Esophagus (tissue), 2 donors: ENCODE results near the gene ESPL1. TPM values are rescaled to one million over a fixed set of nuclear protein-coding genes. Genes with fewer than 3 reads are reported as not detected.
"Not testable (repeated sequence)": the region's sequence is repeated elsewhere in the genome, so short reads cannot be mapped to it uniquely, and the experiment has no call there.

Experiments
- H3K27ac ChIP-seq, 2 donors: one replicate each; pipeline ENCODE4 v1.5.1; 2013; ENCODE audit warnings: low read depth in 2 of 2, mild to moderate bottlenecking in 2 of 2, inconsistent platforms in 1 of 2, low read length in 1 of 2, moderate library complexity in 1 of 2
- H3K27me3 ChIP-seq, 2 donors: one replicate each; pipeline ENCODE4 v1.6.1; 2013; ENCODE audit warnings: low read length in 2 of 2, control low read depth in 1 of 2, mild to moderate bottlenecking in 1 of 2; ENCODE audit not compliant: insufficient read depth in 2 of 2, control insufficient read depth in 1 of 2
- H3K36me3 ChIP-seq, 2 donors: one replicate each; pipeline ENCODE4 v1.6.1; 2013; ENCODE audit warnings: low read length in 1 of 2; ENCODE audit not compliant: control insufficient read depth in 2 of 2, insufficient read depth in 2 of 2
- H3K4me1 ChIP-seq, 2 donors: one replicate each; pipeline ENCODE4 v1.6.1; 2013; ENCODE audit warnings: low read length in 1 of 2; ENCODE audit not compliant: control insufficient read depth in 2 of 2, insufficient read depth in 2 of 2
- H3K4me3 ChIP-seq, 2 donors: one replicate each; pipeline ENCODE4 v1.5.1; 2013; ENCODE audit warnings: low read length in 2 of 2, mild to moderate bottlenecking in 2 of 2, low read depth in 1 of 2, moderate library complexity in 1 of 2
- H3K9me3 ChIP-seq, 2 donors: one replicate each; pipeline ENCODE4 v1.6.1; 2013; ENCODE audit warnings: mild to moderate bottlenecking in 2 of 2, low read depth in 1 of 2, low read length in 1 of 2, moderate library complexity in 1 of 2; ENCODE audit not compliant: control insufficient read depth in 2 of 2, insufficient read depth in 1 of 2
- WGBS, 2 donors: extraction: QIAGEN DNeasy Blood & Tissue Kit; methylation state at CpG; one replicate each; pipeline ENCODE4 v1.1.7; 2013; 5-methylcytosine and 5-hydroxymethylcytosine counted together
- polyA plus RNA-seq, 2 donors: library from polyadenylated mRNA; stranded (reverse); fragments of 200-250 nt; gene quantifications; one replicate each; pipeline ENCODE4 v1.2.3, GENCODE V29; 2013
- donor health status: healthy with polysubstance abuse.
- donor health status: Bipolar disorder and iron deficiency.

Gene ESPL1
- polyA plus RNA-seq, 2 donors, result 43.8 to 66.1 TPM

DNA sequence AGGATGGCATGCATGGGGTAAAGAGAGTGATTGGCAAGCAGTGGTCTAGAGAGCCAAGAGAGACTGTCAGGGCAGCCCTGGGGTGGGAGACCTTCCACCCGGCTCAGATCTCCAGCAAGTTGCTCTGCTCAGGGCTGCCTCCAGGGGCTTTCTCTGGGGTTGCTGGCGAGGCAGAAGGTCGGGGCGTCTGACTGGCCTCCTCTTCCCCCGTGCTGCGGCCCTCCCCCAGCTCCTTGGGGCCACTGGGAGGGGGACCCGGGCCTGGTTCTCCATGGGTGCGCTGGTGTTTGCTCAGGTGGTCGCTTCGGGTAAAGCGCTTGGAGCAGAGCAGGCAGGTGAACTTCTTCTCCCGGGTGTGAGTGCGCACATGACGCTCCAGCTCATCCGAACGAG lies 59.9 kb downstream of the ESPL1 start:
- Histone ChIP-seq H3K9me3 (no peaks in the 10 kb centered on the region), H3K4me1 (peaks cover 0 to 2% of the 10 kb centered on the region in 2 donors), H3K36me3 (no peaks in the 10 kb centered on the region), H3K27ac (no peak overlapping the region), H3K27me3 (no peaks in the 10 kb centered on the region), H3K4me3 (no peak overlapping the region)
- WGBS, 2 donors, result 47 to 54% methylated on average over 16 of the region's 16 CpGs

DNA sequence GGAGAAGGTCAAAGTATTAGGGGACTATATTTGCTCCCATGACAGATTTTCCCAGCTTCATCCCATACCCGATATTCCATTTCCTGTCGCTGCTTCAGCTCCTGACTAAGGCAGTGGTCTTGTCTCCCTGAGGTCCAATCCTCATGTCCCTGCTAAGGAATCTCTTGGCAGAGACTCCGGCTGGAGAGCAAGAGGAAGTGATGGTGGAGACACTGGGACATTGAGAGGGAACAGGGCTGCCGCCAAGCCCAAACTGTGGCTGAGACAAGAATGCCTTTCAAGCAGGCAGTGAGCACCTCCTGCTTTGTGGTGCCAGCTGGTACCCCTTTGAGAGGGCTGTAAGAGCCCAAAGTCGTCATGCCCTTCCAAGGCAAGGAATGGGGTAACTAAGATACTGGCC lies 62.6 kb downstream of the ESPL1 start:
- no peak overlapping the region for H3K27ac ChIP-seq
- no peaks in the 10 kb centered on the region for H3K27me3 ChIP-seq
- no peaks in the 10 kb centered on the region for H3K9me3 ChIP-seq
- 77 to 87% methylated on average over 5 of the region's 5 CpGs for WGBS, 2 donors
- no peak overlapping the region for H3K4me3 ChIP-seq
- peaks cover 0 to 2% of the 10 kb centered on the region in 2 donors for H3K4me1 ChIP-seq
- no peaks in the 10 kb centered on the region for H3K36me3 ChIP-seq

DNA sequence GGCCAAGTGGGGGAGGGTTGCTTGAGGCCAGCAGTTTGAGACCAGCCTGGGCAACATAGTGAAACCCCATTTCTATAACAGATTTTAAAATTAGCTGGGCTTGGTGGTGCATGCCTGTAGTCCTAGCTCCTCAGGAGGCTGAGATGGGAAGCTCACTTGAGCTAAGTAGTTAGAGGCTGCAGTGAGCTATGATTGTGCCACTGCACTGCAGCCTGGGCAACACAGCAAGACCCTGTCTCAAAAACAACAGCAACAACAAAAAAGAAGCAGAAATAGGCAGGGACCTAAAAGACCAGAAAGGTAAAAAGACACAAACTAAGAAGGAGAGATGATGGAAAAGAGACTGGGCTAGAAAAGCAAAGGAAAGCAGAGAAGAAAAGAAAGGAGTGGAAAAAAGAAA lies 64.2 kb downstream of the ESPL1 start:
- not testable (repeated sequence) for H3K27me3 ChIP-seq, H3K27ac ChIP-seq, H3K4me1 ChIP-seq, H3K4me3 ChIP-seq, H3K9me3 ChIP-seq, H3K36me3 ChIP-seq

DNA sequence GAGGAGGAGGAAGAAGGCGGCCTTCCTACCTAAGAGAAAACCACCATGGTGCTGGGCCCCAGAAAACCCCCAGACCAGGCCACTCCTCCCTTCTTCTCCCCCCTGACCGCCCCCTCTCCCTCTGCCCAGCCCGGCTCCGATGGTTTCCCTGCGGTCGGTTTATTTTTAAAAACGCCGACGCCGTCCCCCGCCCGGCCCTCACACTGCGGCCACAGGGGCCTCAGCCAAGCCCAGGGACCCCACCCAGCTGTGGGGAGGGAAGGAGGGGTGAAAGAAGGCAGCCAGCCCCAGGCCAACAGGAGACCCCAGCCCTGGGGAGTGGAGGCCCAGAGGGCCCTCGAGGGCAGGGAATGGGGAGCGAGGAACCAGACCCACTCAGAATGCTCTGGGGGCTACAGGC lies 64.6 kb downstream of the ESPL1 start:
- 57 to 70% methylated on average over 13 to 15 of the region's 15 CpGs for WGBS, 2 donors

DNA sequence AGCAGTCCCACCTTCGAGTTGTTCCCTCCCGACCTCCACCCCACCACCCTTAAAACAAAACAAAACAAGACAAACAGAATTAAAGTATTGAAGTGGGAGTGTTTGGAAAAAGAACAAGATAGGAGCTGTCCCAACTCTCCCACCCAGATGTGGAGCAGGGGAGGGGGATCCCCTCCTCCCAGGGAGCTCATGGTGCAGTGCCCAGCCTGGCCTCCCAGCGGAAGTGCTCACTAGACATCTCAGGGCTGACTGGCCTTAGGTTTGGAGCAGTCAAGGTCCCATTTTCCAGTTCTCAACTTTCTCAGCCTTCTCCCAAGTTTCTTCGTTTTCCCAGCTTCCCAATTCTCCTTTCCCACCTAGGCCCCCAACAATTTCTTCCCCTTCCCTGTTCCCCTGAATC lies 65.2 kb downstream of the ESPL1 start:
- Histone ChIP-seq H3K9me3 (no peaks in the 10 kb centered on the region), H3K27me3 (no peaks in the 10 kb centered on the region), H3K4me3 (no peak overlapping the region), H3K36me3 (no peaks in the 10 kb centered on the region), H3K27ac (no peak overlapping the region), H3K4me1 (no peaks in the 10 kb centered on the region)
- WGBS, 2 donors, result 82 to 89% methylated on average over 4 of the region's 4 CpGs

More for the DNA sequence above, 64.6 kb downstream of the ESPL1 start:
- H3K27ac ChIP-seq, result no peak overlapping the region
- no peak overlapping the region for H3K4me3 ChIP-seq
- H3K27me3 ChIP-seq, result no peaks in the 10 kb centered on the region
- no peaks in the 10 kb centered on the region for H3K36me3 ChIP-seq
- H3K4me1 ChIP-seq, result no peaks in the 10 kb centered on the region
- H3K9me3 ChIP-seq, result no peaks in the 10 kb centered on the region

DNA sequence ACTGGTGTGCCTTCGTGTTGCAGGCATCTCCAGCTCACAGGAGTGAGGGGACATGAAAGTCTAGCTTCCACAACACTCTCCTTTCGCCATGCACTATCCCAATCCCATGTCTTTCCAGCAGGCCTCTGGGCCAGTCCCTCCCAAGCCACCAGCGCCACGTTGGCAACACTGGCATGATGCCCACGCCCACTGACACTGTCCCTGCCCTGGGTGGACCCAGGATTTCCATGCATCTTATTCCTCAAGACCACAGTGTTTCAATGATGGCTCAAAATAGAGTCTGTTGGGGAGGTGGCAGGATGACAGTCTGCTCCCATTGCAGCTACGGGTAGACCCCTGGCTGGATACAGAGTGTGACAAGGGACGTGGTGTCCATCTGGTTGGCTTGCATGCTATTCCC lies 65.7 kb downstream of the ESPL1 start:
- 64 to 65% methylated on average over 7 of the region's 7 CpGs for WGBS, 2 donors
- Histone ChIP-seq H3K36me3 (no peaks in the 10 kb centered on the region), H3K27me3 (no peaks in the 10 kb centered on the region), H3K9me3 (no peaks in the 10 kb centered on the region), H3K4me3 (no peak overlapping the region), H3K27ac (no peak overlapping the region), H3K4me1 (no peaks in the 10 kb centered on the region)

DNA sequence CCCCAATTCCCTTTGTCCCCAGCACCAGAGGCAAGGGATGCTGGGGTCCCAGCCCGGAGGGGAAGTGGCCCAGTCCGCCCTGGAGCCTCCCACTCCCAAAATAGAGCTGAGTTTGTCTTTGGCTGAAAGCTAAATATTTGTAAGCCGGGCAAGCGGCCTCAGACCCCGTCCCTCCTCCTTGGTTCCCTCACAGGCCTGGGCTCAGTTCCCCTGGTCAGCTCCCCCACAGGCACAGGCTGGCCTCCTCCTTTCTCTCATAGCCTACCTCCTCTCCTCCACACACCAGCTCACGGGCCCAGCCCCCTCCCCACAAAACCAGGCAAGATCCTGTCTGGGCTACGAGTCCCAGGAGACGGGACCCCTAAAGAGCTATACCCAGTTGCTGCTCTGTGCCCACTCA lies 66.7 kb downstream of the ESPL1 start:
- 84 to 87% methylated on average over 8 of the region's 8 CpGs for WGBS, 2 donors
- Histone ChIP-seq H3K27me3 (no peaks in the 10 kb centered on the region), H3K4me3 (no peak overlapping the region), H3K27ac (no peak overlapping the region), H3K4me1 (no peaks in the 10 kb centered on the region), H3K36me3 (no peaks in the 10 kb centered on the region), H3K9me3 (no peaks in the 10 kb centered on the region)

DNA sequence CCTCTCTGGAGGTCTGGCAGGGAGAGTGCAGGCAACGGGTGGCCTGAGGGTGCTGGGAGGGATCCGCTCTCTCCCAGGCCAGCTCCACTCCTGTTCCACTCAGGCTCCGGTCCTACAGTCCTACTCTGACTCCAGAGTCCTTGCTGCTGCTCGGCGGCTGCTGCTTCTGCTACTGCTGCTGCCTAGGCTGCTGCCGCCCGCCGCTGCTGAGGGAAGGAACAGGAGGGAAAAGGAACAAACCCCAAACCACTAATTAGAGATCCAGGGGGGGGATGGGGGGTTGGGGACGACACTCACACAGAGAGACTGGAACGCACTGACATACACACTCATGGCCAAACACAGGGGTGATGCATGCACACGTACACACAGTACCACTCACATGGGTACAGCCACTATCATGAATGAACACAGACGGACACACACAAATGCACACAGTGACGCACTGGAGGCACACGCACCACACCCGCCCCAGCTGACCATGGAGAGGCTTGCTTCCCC lies 68.1 kb downstream of the ESPL1 start, which contains the start of gene SP7:
Gene SP7, minus strand, starts transcription at position 174 of the 501 bp plus-strand sequence. CDS start 708 bp downstream, outside the sequence.
- 48 to 53% methylated on average over 15 of the region's 15 CpGs for WGBS, 2 donors
- Histone ChIP-seq H3K4me1 (no peaks in the 10 kb centered on the region), H3K4me3 (no peak within 1 kb of the TSS), H3K27me3 (no peaks in the 10 kb centered on the region), H3K27ac (no peak within 1 kb of the TSS), H3K9me3 (no peaks in the 10 kb centered on the region), H3K36me3 (no peaks in the 10 kb centered on the region)

DNA sequence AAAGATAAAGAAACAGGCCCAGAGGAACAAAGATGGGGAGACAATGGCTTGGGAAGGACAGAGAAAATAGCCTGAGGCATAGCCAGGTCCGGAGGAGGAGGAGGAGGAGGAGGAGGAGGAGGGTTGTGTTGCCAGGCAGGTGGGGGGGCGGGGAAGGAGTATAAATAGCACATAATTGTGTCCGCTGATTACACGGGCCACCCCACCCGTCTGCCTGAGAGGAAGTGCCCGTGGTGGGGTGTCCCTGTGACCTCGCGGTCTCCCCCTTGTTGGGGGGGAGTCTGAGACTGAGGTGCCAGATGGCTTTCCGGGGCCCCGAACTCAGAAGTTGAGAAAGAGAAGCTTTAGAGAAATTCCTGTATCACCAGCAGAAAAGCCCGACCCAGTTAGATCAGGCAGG lies 69.9 kb downstream of the ESPL1 start:
- Histone ChIP-seq H3K9me3 (no peaks in the 10 kb centered on the region), H3K27ac (no peak overlapping the region), H3K4me3 (no peak overlapping the region), H3K27me3 (no peaks in the 10 kb centered on the region), H3K4me1 (no peaks in the 10 kb centered on the region), H3K36me3 (no peaks in the 10 kb centered on the region)
- 38 to 40% methylated on average over 11 of the region's 11 CpGs for WGBS, 2 donors

DNA sequence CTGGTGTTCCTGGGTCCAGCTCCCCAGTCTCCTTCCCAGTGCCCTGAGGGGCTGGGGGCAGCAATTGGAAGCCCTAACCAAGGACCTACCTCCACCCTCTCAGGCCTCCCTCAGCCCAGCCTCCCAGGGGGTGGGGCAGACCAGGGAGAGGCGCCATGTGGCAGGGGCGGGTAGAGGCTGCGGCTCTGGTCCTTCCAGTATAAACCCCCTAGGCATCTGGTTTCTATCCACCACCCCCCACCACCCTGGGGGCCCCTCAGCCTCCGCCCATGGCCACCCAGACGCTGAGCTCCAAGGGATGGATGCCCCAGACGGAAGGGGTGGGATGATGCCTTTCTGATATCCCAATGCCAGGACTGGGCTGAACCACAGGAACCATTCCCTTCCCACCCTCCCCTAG lies 70.8 kb downstream of the ESPL1 start:
- Histone ChIP-seq H3K9me3 (no peaks in the 10 kb centered on the region), H3K27me3 (no peaks in the 10 kb centered on the region), H3K36me3 (no peaks in the 10 kb centered on the region), H3K27ac (no peak overlapping the region), H3K4me3 (no peak overlapping the region), H3K4me1 (no peaks in the 10 kb centered on the region)
- 45 to 57% methylated on average over 6 of the region's 6 CpGs for WGBS, 2 donors
